ENCODE results near the gene SNRNP25.

The SNRNP25 gene

GRCh38 chr16:104928-105327 lies 51.3 kb downstream of the SNRNP25 start:
- no peak for DNase-seq

GRCh38 chr16:105521-105920 lies 51.9 kb downstream of the SNRNP25 start:
- no peak for DNase-seq

GRCh38 chr16:106623-107324 lies 53.1 kb downstream of the SNRNP25 start:
- DNase-seq = peak; percentile 14 to 68
